ENCODE data around the gene CELSR3.

CELSR3 gene, protein sequence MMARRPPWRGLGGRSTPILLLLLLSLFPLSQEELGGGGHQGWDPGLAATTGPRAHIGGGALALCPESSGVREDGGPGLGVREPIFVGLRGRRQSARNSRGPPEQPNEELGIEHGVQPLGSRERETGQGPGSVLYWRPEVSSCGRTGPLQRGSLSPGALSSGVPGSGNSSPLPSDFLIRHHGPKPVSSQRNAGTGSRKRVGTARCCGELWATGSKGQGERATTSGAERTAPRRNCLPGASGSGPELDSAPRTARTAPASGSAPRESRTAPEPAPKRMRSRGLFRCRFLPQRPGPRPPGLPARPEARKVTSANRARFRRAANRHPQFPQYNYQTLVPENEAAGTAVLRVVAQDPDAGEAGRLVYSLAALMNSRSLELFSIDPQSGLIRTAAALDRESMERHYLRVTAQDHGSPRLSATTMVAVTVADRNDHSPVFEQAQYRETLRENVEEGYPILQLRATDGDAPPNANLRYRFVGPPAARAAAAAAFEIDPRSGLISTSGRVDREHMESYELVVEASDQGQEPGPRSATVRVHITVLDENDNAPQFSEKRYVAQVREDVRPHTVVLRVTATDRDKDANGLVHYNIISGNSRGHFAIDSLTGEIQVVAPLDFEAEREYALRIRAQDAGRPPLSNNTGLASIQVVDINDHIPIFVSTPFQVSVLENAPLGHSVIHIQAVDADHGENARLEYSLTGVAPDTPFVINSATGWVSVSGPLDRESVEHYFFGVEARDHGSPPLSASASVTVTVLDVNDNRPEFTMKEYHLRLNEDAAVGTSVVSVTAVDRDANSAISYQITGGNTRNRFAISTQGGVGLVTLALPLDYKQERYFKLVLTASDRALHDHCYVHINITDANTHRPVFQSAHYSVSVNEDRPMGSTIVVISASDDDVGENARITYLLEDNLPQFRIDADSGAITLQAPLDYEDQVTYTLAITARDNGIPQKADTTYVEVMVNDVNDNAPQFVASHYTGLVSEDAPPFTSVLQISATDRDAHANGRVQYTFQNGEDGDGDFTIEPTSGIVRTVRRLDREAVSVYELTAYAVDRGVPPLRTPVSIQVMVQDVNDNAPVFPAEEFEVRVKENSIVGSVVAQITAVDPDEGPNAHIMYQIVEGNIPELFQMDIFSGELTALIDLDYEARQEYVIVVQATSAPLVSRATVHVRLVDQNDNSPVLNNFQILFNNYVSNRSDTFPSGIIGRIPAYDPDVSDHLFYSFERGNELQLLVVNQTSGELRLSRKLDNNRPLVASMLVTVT (N-terminal part only)

DNA sequence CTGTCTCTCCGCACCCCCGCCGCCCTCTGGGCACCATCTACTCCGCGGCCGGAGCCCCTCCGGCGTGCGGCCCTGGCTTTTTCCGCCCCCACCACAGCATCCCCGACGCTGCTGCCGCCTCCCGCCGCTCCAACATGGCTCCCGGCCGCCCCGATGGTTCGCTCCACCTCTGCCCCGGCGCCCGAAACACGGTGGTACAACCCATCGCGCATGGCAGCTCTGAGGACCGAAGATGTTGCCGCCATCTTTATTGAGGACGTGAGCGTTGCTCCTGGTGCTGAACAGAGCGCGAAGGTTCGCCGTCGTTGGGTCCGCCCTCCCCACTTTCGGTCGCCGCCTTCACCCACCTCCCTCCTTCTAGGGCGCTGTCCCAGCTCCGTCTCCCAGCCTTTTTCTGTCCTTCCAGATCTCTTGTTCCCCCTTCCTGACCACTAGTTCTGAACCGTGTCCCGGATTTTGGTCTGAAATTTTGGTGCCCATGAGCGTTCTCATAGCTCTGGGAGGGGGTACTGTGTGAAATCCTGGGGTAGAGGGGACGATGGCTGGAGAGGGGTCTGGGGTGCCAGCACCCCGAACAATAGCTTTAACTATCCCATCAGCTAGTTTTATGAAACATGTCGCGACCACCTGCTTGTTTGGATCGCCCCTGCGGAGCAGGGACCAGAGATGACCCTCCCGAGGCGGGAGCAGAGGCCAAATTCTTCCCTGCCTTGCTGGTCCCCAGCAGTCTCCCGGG is at the start of gene CELSR3:
Gene CELSR3, minus strand, starts transcription at position 134 of the 736 bp plus-strand sequence. CDS start 252 bp downstream, outside the sequence.
- DNase-seq, result peak; percentile 87

DNA sequence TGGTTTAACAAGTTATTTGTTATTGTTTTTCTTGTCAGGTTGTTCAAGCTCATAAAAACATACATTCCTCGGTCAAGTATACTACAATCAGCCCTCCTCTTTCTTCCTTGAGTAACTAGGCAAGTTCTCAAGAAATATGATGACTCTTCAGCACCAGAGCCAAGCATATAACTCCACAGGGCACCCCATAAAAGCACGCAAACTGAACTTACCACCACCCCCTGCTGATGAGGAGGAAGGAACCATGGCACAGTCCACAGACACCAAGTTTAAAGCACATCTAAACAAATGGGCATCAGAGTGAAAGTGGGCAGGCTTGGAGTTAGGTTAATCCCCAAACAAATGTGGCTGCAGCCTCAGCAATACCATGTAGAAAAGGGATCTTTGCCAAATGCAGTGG is 49.0 kb upstream of the CELSR3 start:
- DNase-seq, result no peak

DNA sequence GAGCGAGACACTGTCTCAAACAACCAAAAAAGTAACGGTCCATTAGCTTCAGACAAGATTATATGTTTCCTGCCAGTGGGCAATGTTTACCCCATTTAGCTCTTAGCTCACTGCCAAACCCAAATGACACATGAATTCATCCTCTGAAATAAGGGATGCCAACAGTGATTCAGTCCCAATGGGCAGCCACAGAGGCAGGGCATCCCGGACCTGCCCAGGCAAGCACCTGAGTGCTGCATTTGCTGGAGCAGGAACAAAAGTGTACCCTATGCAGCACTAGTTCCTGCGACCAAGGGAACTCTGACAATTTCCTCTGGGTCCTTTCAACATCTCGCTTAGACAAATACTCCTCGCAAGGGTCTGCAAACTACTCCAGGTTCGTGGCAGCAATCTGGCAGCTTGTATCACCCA is 46.4 kb upstream of the CELSR3 start:
- no peak for DNase-seq

DNA sequence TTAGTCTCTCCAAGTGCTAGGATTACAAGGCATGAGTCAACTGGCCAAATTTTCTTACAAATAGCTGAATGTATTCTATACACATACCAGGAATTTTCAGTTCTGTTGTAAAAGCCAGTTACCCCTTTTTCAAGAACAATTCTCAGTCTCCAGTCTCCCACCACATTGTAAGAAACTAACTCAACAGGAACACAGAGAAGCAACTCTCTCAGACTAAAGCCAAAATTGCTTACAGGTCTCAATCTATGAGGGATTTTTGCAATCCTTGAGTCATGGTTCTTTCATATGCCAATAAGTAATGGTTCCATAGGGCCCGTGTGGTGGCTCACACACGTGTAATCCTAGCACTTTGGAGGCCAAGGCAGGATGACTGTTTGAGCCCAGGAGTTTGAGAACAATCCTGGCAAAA is 45.8 kb upstream of the CELSR3 start:
- peak; percentile 25 for DNase-seq

DNA sequence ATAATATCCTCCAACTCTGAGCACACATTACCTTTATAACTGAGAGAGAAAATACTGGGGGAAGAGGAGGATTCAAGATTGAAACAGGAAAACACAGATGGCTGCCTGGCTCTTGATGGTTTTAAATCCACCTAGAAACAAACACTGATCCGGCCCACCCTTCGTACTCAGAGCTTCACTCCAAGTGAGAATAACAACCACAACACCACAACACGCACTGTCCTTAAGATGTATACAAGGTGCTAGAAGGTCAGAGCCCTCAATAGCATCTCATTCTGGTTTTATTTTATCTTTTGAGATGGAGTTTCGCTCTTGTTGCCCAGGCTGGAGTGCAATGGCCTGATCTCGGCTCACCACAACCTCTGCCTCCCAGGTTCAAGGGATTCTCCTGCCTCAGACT is 44.5 kb upstream of the CELSR3 start:
- DNase-seq, result no peak

DNA sequence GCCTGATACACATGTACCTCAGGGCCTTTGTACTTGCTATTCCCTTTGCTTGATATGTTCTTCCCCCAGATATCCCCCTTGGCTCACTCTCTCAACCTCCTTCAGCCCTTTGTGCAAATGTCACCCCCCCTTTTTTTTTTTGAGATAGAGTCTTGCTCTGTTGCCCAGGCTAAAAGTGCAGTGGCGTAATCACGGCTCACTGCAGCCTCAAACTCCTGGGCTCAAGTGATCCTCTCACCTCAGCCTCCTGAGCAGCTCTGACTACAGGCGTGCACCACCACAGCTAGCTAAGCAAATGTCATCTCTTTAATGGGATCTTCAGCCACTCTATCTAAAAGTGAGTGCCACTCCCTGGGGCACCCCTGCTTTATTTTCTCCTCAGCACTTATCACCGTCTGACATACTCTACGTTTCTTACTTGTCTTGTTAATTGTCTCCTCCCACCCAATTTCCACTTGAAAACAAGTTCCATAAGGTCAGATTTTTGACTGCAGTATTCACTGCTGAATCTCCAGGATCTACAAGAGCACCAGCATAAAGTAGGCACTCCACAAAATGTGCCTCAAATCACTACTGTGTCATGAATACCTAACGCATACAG is 39.7 kb upstream of the CELSR3 start:
- no peak for DNase-seq

DNA sequence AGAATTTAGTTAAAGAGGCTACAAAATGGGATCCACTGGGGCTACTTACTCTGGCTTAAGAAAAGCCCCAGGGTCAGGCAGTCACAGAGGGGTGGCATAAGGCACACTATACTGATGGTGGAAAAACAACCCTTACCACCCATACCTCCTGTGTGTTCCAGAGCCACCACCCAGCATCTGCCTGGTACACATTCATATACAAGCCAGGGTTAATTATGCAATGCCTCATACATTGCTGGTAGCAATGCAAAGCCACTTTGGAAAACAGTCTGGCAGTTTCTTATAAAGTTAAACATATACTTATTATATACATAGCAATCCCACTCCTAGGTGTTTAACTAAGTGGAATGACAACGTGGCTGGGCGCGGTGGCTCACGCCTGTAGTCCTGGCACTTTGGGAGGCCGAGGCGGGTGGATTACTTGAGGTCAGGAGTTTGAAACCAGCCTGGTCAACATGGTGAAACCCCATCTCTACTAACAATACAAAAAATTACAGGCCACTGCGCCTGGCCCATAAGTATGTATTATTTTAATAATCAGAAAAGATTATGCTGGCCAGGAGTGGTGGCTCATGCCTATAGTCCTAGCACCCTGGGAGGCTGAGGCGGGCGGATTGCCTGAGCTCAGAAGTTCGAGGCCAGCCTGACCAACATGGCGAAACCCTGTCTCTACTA is 38.2 kb upstream of the CELSR3 start:
- DNase-seq, result no peak

DNA sequence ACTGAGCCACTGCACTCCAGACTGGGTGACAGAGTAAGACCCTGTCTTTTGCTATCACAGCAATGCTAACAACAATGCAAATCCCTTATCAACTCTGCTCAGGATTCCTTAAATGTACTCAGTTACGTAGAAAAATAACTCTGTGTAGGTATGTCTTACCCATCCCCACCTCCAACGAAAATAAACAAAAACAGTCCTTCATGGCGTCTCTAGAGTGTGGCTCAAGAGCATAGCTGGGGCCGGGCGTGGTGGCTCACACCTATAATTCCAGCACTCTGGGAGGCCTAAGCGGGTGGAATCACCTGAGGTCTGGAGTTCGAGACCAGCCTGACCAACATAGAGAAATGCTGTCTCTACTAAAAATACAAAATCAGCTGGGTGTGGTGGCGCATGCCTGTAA is 36.2 kb upstream of the CELSR3 start:
- DNase-seq, result no peak

DNA sequence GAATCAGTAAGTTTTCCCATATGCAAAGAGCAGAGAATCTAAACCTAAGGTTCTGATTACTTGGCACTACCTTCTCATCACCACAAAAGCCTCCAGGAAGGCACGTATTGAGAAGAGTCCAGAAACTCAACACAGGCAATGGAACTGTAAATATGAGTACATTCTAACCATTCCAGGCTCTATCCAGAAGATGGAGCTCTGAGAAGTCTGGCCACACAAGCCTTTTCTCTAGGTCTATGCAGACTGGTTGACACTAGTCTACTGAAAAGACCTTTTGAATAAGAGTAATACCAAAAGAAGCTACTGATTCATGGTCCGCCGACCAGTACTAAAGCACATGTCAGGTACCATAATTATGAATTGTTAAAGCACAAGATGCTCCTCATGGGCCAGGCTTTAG is 35.3 kb upstream of the CELSR3 start:
- DNase-seq, result no peak

DNA sequence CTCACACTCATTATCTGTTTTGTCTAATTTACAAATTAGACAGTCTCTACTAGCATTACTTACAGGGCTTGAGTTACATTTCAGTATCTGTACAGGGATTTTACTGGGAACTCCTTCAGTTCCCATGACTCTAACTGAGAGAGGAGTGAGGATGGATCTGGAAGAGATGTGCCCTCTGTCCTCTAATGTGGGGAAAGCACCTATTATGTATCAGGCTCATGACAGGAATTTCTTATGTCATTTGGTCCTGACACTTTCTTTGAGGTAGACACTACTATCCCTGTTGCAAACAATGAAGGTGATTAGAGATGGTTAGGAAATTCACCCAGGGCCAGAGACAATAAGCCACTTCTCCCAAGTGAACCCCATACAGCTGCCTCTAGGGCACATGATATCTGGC is 33.9 kb upstream of the CELSR3 start:
- DNase-seq, result no peak

DNA sequence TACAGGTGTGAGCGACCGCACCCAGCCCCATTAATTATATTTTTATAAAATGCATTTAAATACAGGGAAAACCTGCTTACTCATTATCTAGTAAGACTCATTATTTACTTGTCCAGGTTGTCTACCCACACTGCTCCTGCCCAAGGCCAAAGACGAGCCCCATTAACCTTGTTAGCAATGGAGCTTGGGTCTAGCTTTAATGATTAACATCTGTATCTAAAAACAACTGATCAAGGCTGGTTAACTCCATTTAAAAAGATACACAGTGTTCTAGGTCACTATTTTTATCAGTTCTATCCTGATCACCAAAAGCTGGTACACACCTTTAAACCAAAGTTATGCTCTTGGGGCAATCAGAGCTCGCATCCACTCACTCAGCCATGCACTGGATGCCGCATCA is 33.5 kb upstream of the CELSR3 start:
- DNase-seq, result no peak

DNA sequence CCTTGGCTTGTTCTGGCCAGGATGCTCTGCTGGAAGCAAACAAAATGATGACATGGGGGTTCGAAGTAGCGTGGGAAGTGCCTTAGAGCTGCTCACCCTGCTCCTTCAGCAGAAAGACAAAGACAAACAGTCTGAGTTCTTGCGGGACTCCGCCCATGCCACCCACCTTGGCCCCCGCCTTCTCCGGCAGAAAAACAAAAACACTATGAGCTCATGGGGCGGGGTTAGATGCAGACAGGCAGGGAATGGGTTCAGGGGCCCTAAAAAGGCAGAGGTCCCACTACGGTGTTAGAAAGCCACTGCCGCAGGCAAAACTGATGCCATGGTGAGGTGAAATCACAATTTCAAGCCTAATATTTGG is 32.7 kb upstream of the CELSR3 start:
- DNase-seq, result no peak

DNA sequence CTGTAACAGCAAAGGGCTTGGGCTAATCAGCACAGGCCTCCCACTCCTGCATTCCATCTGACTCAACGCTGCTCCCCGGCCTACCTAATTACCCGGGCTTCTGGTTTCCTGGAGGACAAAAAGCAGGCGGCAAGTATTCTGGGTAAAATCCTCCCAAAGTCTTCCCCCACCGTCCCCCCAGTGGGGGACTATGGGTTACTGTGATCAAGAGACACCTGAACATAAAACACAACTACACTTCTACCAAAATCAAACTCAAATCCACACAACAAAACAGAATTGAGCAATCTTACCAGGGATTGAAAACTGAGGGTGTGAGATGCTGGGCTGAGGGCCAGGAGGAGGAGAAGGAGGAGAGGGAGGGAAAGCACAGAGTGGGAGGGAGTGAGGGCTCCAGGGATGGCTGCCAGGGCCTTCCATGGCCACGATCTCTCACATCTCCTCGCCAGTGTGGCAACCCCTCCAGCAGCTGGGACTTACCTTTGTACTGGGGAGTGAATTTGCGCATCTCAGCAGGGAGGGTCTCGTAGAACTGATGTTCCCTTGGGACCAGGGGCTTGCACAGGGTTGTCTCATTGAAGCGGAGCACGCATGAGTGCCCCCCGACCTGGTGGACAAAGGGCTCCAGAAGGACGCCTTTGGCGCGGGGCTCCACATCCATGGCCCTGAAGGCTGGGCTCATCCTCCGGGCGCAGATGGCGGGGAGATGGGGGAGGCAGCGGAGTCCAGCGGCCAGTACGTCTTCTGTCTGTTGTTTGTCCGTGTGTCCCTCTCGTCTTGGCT is 32.1 kb upstream of the CELSR3 start:
- DNase-seq, result peak; percentile 85

DNA sequence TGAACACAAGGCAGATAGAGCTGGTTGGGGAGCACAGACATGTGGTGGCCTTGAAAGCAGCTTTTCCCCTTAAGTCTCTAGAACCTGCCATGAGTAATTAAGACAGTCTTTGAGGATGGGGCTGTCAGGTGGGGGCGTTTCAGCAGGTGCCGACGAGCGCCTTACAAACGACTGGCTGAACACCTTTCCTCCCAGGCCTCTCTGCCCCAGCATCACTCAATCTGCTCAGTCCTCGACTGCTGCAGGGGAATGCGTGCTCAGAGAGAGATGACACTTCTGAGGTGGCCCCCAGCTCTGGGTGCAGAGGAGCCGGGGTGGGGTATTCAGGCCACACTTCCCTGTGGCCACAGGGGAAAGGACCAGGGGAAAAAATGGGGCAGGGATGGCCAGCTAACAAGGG is 31.1 kb upstream of the CELSR3 start:
- DNase-seq, result no peak

DNA sequence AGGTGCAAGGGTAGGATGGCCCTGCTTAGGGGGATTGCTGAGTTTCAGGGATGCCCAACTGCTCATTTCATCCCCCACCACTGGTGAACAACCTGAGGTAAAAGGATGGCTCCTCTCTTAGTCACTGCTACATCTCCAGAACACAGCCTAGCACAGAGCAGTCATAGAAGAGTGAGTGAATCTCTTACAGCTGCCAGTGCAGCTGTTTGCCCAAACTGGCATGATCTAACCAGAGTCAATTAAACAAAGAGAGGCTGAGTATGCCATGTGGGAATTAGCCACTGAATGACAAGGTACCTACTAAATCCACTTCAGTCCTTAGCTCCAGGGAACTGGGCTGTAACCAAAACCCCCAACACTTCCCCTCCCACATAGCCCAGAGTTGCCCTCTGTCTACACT is 29.9 kb upstream of the CELSR3 start:
- DNase-seq, result no peak

DNA sequence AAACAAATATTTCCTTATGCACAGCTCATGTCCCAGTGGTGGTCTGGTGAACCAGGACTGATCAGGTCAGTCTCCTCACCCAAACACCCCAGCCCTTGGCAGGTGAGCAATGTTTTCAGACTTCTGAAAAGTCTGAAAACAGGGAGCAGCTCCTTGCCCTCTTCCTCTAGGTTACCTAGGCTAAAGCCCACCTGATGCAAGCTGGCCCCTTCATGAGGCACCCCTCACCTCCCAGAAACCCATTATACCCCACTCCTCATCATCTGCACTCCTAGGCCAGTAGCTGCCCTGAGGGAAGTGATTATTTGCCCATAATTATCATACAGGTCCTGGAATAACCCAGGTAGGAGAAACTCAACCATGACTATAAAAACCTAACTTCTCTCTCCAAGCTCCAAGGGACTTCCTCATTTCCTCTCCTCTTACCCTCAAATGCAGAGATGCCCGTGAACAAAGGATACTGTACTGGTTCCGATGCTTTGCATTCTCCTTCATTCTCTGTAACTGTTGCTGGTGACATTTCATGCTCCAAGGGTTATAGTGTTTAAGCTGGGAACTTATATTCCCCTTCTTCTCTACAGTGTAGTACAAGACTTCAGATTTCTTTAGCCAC is 28.3 kb upstream of the CELSR3 start:
- DNase-seq, result no peak

DNA sequence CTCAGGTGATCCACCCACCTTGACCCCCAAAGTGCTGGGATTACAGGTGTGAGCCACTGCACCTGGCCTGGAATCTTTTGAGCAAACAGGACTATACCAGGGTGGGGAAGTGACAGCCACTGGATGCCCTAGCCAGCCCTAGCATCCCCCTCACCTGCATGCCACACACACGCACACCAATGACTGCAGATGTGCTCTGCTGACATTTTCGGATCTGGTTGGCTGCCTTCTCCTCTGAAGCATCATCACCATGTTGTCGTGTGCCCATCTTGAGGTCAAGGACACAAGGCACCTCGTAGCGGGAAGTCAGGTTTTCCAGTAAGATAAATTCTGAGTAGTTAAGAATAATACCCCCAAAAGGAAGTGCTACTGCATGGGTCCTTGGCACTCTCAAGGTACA is 26.7 kb upstream of the CELSR3 start:
- DNase-seq, result no peak

DNA sequence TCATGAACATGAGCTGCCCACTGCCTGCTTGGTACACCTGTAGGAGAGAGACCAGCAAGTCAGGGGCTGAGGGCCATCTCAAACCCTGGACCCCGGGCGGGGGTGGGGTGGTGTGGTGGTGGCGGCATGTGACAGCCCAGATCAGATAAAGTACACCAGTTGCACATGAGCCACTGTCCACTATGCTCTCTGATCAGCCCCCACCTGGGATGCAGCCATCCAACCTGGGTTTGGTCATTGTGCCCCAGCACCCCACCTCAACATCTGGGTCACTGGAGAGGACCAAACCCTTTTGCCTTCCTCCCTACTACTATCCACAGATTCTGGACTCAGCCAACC is 26.0 kb upstream of the CELSR3 start:
- no peak for DNase-seq

DNA sequence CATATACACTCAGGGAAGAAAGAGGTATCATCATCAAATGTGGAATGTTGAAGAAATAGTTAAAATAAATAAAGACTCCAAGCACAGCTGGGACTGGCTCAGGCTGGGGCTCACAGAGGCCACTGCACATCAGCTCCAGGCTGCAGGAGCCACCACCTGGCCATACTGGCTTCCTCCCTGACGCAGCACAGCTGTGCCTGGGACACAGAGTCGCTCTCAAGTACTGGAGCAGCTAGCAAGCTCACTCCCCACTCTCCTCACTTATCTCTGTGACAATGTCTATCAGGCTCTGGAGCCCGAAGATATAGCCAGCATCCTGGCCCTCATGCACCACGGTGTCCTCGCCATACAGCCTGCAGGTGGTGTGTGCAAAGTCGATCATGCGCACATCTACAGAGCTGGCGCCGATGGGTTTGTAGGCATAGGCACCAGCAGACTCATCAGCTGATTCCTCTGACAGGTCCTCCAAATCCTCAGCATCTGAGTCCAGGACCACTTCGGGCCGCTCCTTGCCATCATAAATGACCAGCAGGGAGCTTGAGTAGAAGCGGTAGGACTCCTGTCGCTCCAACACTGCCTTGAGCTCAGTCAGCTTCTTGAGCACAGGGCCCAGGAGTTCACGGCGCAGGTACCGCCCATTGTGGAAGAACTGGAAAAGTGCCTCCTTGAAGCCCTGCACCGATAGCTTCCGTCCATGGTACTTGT is 25.5 kb upstream of the CELSR3 start:
- no peak for DNase-seq

DNA sequence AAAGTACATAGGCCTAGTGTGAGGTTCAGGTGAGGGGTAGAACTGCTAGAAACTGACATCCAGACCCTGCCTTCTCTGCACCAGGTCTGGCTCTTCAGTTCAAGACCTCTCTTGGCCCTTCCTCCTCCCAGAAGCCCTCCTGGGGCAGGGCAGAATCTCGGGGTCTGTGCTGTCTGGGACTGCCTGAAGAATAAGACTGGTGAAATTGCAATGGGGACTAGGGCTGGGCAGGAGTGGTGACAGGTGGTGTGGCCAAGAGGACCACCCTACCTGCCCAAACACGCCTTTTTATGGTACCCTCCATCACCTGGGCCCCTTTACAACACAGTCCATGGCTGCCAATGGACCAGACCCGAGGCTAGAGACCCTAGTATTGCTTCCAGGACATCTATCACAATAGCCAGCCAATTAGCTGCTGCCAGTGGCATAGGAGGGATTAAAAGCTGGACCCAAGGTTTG is 24.6 kb upstream of the CELSR3 start:
- DNase-seq, result no peak

Measured in fibroblast of skin of right quadriceps (primary cell).